ENCODE results near the gene CDHR5. TPM values are rescaled to one million over a fixed set of nuclear protein-coding genes. Genes with fewer than 3 reads are reported as not detected.

The CDHR5 gene, protein sequence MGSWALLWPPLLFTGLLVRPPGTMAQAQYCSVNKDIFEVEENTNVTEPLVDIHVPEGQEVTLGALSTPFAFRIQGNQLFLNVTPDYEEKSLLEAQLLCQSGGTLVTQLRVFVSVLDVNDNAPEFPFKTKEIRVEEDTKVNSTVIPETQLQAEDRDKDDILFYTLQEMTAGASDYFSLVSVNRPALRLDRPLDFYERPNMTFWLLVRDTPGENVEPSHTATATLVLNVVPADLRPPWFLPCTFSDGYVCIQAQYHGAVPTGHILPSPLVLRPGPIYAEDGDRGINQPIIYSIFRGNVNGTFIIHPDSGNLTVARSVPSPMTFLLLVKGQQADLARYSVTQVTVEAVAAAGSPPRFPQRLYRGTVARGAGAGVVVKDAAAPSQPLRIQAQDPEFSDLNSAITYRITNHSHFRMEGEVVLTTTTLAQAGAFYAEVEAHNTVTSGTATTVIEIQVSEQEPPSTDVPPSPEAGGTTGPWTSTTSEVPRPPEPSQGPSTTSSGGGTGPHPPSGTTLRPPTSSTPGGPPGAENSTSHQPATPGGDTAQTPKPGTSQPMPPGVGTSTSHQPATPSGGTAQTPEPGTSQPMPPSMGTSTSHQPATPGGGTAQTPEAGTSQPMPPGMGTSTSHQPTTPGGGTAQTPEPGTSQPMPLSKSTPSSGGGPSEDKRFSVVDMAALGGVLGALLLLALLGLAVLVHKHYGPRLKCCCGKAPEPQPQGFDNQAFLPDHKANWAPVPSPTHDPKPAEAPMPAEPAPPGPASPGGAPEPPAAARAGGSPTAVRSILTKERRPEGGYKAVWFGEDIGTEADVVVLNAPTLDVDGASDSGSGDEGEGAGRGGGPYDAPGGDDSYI
- total RNA-seq: not detected
- polyA plus RNA-seq: not detected

DNA sequence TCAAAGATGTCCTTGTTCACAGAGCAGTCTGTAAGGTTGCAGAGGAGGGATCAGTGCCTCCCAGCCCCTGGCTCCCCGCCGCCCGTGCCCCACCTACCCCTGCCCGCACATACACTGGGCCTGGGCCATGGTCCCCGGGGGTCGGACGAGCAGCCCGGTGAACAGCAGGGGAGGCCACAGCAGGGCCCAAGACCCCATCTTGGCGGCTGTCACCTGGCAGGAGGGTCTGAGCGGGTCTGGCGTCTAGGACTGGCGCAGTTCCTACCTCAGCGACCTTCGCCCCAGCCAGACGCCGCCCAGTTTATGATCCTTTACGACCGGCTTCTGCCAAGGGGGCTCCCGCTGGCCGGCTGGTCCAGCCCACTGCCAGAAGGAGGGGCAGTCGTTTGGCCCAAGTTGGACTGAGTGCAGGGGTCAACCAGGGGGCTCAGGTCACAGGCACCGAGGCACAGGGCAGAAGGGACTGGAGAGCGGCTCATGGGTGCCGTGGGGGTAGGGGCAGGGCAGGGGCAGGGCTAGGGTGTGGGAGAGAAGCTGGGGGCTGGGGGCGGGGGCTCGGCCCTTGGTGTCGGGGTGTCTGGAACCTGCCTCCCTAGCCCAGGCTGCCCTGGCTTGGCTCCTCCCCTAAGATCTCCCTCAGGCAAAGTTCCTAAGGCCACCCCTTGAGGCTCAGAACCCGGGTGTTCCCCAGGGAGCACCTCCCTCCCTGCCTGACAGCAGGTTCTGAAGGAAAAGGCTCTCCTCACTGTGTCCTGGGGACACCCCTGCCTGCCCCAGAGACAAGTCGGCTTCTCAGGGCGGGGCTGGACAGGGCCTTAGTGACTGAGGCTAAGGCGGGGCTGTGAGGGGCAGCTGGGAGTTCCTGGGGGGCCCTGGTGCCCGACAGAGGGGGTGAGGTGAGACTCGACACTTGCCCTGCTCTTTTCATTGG is at the start of gene CDHR5:
CDHR5 (minus strand) TSS at position 251 of the 931 bp plus-strand sequence; CDS start at position 198, 53 bp downstream.
- Histone ChIP-seq H3K9me3 (ENCODE audit: control insufficient read depth in 2 of 2, low read length in 2 of 2) (no peaks in the 10 kb centered on the region), H3K4me1 (ENCODE audit: control insufficient read depth, insufficient read depth, low read length, poor library complexity, severe bottlenecking) (peaks cover 10% of the 10 kb centered on the region), H3K27ac (ENCODE audit: insufficient read depth, low read length, poor library complexity, severe bottlenecking) (no peak within 1 kb of the TSS), H3K27me3 (ENCODE audit: control insufficient read depth, insufficient read depth, low read length) (no peaks in the 10 kb centered on the region), H3K36me3 (ENCODE audit: control insufficient read depth, insufficient read depth, low read length) (no peaks in the 10 kb centered on the region), H3K4me3 (ENCODE audit: low read depth, low read length) (no peak within 1 kb of the TSS)
- Mint-ChIP-seq H3K4me3 (peak within 1 kb of the TSS in 1 of 4 donors; percentile 38), H3K9me3 (peaks cover 0 to 2% (median 0%) of the 10 kb centered on the region in 7 donors), H3K36me3 (peaks cover 3% of the 10 kb centered on the region), H3K27me3 (peaks cover 23% of the 10 kb centered on the region), H3K4me1 (peaks cover 9 to 20% (median 12%) of the 10 kb centered on the region in 4 donors), H3K27ac (peak within 1 kb of the TSS in 1 of 3 donors; percentile 87)
- ATAC-seq (ENCODE audit: low read depth in 2 of 2) (no peak), DNase-seq (no peak)

DNA sequence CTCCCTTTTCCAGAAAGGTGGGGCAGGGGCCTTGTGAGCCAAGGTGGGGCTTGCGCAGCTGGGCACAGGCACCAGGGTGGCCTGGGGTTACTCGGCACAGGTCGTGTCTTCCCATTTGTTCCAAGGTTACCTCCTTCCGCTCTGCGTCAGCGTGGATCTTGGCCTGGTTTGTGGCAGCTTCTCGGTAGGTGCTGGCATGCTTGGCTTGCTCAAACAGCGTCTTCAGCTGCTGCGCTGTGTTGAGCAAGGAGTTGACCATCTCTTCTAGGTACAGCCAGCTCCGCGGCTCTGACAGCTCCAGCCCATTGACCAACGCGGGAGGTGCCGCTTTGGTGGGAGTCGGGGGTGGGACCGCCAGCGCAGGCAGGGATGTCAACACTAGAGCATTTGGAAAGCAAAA is 49.7 kb upstream of the CDHR5 start:
- Histone ChIP-seq H3K27ac (ENCODE audit: insufficient read depth, low read length, poor library complexity, severe bottlenecking) (no peak overlapping the region), H3K4me3 (ENCODE audit: low read depth, low read length) (no peak overlapping the region), H3K9me3 (ENCODE audit: control insufficient read depth in 2 of 2, low read length in 2 of 2) (no peaks in the 10 kb centered on the region), H3K4me1 (ENCODE audit: control insufficient read depth, insufficient read depth, low read length, poor library complexity, severe bottlenecking) (no peaks in the 10 kb centered on the region), H3K36me3 (ENCODE audit: control insufficient read depth, insufficient read depth, low read length) (peaks cover 33% of the 10 kb centered on the region), H3K27me3 (ENCODE audit: control insufficient read depth, insufficient read depth, low read length) (no peaks in the 10 kb centered on the region)
- H3K27me3 Mint-ChIP-seq: no peaks in the 10 kb centered on the region
- peaks cover 0 to 3% (median 0%) of the 10 kb centered on the region in 4 donors for H3K4me1 Mint-ChIP-seq
- ATAC-seq (ENCODE audit: low read depth in 2 of 2) (no peak), DNase-seq (no peak)
- peaks cover 15% of the 10 kb centered on the region for H3K36me3 Mint-ChIP-seq
- no peak overlapping the region for H3K27ac Mint-ChIP-seq
- no peaks in the 10 kb centered on the region for H3K9me3 Mint-ChIP-seq
- H3K4me3 Mint-ChIP-seq: no peak overlapping the region

DNA sequence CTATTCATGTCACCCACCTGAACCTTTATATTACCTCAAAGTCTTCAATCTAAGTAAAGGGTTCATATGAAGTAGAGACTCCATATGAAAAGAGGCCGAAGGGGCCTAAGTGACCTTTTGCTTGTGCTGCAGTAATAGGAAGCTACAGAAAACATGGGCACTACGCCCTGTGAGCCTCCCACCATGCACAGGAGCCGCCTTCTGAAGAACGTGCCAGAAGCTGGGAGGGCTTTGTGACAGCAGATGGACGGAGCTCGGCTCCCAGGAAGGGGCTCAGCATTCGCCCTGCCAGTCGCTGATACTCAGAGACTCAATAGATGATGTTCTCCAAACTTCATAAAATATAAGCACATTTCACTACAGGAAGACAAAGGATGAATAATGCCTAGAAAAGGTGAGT is 49.1 kb upstream of the CDHR5 start:
- DNase-seq (no peak), ATAC-seq (ENCODE audit: low read depth in 2 of 2) (no peak)
- Histone ChIP-seq H3K4me3 (ENCODE audit: low read depth, low read length) (no peak overlapping the region), H3K27me3 (ENCODE audit: control insufficient read depth, insufficient read depth, low read length) (no peaks in the 10 kb centered on the region), H3K9me3 (ENCODE audit: control insufficient read depth in 2 of 2, low read length in 2 of 2) (no peaks in the 10 kb centered on the region), H3K27ac (ENCODE audit: insufficient read depth, low read length, poor library complexity, severe bottlenecking) (no peak overlapping the region), H3K4me1 (ENCODE audit: control insufficient read depth, insufficient read depth, low read length, poor library complexity, severe bottlenecking) (no peaks in the 10 kb centered on the region), H3K36me3 (ENCODE audit: control insufficient read depth, insufficient read depth, low read length) (peaks cover 29% of the 10 kb centered on the region)
- Mint-ChIP-seq H3K4me1 (peaks cover 0 to 3% (median 0%) of the 10 kb centered on the region in 4 donors), H3K9me3 (no peaks in the 10 kb centered on the region), H3K4me3 (no peak overlapping the region), H3K27me3 (no peaks in the 10 kb centered on the region), H3K27ac (no peak overlapping the region), H3K36me3 (peaks cover 15% of the 10 kb centered on the region)

DNA sequence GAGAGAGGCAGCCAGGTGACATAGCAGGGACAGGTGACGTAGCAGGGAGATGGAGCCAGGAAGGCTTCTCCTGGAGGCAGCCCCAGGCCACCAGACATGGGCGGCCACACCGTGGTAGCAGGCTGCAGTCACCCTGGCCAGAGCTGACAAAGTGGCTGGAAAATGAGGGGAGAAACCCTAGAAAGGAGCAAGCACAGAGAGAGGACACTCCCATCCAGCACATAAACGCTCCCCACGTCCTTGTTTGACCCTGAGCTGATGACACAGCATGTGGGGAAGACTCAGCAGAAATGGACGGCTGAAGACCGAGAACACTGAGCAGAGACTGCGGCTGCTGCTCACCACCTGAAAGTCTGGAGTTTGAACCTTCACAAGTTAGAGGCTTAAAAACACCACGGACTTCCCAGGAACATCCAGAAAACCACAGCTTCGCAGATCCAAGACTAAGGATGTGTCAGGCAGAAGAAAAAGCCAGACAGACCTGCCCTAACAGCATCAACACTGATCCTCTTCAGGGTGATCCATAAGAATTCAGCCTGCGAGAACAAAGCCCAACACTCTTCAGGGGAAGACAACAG is 41.0 kb upstream of the CDHR5 start:
- Mint-ChIP-seq H3K27ac (peak overlapping the region in 2 of 3 donors; percentile 76 to 83), H3K9me3 (no peaks in the 10 kb centered on the region), H3K27me3 (no peaks in the 10 kb centered on the region), H3K36me3 (peaks cover 11% of the 10 kb centered on the region), H3K4me1 (peaks cover 0 to 4% (median 0%) of the 10 kb centered on the region in 4 donors), H3K4me3 (no peak overlapping the region)
- H3K36me3 ChIP-seq (ENCODE audit: control insufficient read depth, insufficient read depth, low read length): peaks cover 13% of the 10 kb centered on the region
- H3K4me3 ChIP-seq (ENCODE audit: low read depth, low read length): no peak overlapping the region
- H3K27ac ChIP-seq (ENCODE audit: insufficient read depth, low read length, poor library complexity, severe bottlenecking): no peak overlapping the region
- no peak for DNase-seq
- no peaks in the 10 kb centered on the region for H3K4me1 ChIP-seq (ENCODE audit: control insufficient read depth, insufficient read depth, low read length, poor library complexity, severe bottlenecking)
- H3K27me3 ChIP-seq (ENCODE audit: control insufficient read depth, insufficient read depth, low read length): no peaks in the 10 kb centered on the region
- no peak for ATAC-seq (ENCODE audit: low read depth in 2 of 2)
- no peaks in the 10 kb centered on the region for H3K9me3 ChIP-seq (ENCODE audit: control insufficient read depth in 2 of 2, low read length in 2 of 2)

DNA sequence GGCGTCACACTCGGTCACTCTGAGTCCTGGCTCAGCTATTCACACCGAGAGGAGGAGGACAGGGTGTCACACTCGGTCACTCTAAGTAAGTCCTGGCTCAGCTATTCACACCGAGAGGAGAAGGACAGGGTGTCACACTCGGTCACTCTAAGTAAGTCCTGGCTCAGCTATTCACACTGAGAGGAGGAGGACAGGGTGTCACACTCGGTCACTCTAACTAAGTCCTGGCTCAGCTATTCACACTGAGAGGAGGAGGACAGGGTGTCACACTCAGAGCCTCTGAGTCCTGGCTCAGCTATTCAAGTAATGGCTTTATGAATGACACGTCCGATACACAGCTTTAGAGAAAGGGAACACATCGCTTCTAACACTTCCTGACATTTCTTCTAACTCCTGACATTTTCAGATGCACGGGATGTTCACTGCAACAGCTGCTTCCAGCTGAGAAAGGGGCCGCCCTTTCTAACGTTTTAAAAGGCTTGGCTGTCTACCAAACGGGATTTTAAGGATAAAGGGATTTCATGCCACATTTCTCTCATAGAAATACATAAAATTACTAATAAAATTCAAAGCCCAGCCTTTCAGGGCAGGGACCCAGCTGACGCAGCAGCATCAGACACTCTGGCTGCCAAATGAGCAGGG is 40.4 kb upstream of the CDHR5 start:
- Mint-ChIP-seq H3K27me3 (no peaks in the 10 kb centered on the region), H3K27ac (peak overlapping the region in 2 of 3 donors; percentile 37 to 76), H3K36me3 (peaks cover 11% of the 10 kb centered on the region), H3K4me3 (no peak overlapping the region), H3K9me3 (no peaks in the 10 kb centered on the region), H3K4me1 (peaks cover 0 to 4% (median 0%) of the 10 kb centered on the region in 4 donors)
- Histone ChIP-seq H3K27me3 (ENCODE audit: control insufficient read depth, insufficient read depth, low read length) (no peaks in the 10 kb centered on the region), H3K27ac (ENCODE audit: insufficient read depth, low read length, poor library complexity, severe bottlenecking) (no peak overlapping the region), H3K9me3 (ENCODE audit: control insufficient read depth in 2 of 2, low read length in 2 of 2) (no peaks in the 10 kb centered on the region), H3K4me3 (ENCODE audit: low read depth, low read length) (no peak overlapping the region), H3K4me1 (ENCODE audit: control insufficient read depth, insufficient read depth, low read length, poor library complexity, severe bottlenecking) (no peaks in the 10 kb centered on the region), H3K36me3 (ENCODE audit: control insufficient read depth, insufficient read depth, low read length) (peaks cover 13% of the 10 kb centered on the region)
- DNase-seq (no peak), ATAC-seq (ENCODE audit: low read depth in 2 of 2) (no peak)

- no peaks in the 10 kb centered on the region for H3K27me3 Mint-ChIP-seq
- H3K9me3 Mint-ChIP-seq: no peaks in the 10 kb centered on the region
- no peaks in the 10 kb centered on the region for H3K4me1 ChIP-seq (ENCODE audit: control insufficient read depth, insufficient read depth, low read length, poor library complexity, severe bottlenecking)
- DNase-seq: peak; percentile 12 to 34 (median 18)
- H3K36me3 Mint-ChIP-seq: peaks cover 14% of the 10 kb centered on the region
- no peaks in the 10 kb centered on the region for H3K27me3 ChIP-seq (ENCODE audit: control insufficient read depth, insufficient read depth, low read length)
- H3K4me1 Mint-ChIP-seq: peaks cover 0 to 4% (median 0%) of the 10 kb centered on the region in 4 donors
- H3K27ac ChIP-seq (ENCODE audit: insufficient read depth, low read length, poor library complexity, severe bottlenecking): no peak overlapping the region
- peaks cover 25% of the 10 kb centered on the region for H3K36me3 ChIP-seq (ENCODE audit: control insufficient read depth, insufficient read depth, low read length)
- no peak overlapping the region for H3K4me3 ChIP-seq (ENCODE audit: low read depth, low read length)
- ATAC-seq (ENCODE audit: low read depth in 2 of 2): peak; percentile 45 to 55
- H3K27ac Mint-ChIP-seq: peak overlapping the region in 1 of 3 donors; percentile 83
- no peak overlapping the region for H3K4me3 Mint-ChIP-seq
- H3K9me3 ChIP-seq (ENCODE audit: control insufficient read depth in 2 of 2, low read length in 2 of 2): no peaks in the 10 kb centered on the region
Measured at GRCh38 chr11:662689-663274, 38.0 kb upstream of the CDHR5 start.

Data from CD4-positive, CD25-positive, alpha-beta regulatory T cell (primary cell).